ENCODE results near the gene PNPLA3.

Gene PNPLA3

DNA sequence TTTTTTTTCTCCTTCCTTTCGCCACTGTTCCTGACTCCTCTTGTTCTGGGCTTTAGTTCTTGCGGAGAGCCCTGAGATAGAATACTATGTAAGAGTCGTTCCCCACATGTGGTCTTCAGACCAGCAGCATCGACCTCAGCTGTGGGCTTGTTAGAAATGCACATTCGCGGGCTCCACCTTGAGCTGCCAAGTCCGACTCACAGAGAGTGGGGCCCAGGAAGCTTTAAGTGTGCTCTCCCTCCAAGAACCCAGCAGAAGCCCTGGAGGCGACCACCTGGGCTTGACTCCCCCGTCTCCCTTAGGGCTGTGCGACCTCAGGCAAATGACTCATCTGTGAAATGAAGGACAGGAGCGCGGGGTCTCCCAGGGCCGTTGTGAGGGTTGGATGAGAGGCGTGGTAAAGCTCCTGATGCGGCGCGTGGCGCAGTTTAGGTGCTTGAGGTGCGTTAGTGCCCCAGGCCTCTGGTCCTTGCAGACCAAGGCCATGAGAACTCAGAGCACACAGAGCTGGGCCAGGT is 50.5 kb downstream of the PNPLA3 start:
- TF ChIP-seq CTCF (IDR thresholded peaks at IDR 0.05; ENCODE audit: low read depth, low read length, missing control alignments), result no peak
- H3K4me3 ChIP-seq (ENCODE audit: low read depth, low read length), result no peak overlapping the region
- DNase-seq (ENCODE audit: low read depth), result no peak

- no peak overlapping the region for H3K4me3 ChIP-seq (ENCODE audit: low read depth, low read length)
- DNase-seq (ENCODE audit: low read depth), result no peak
- TF ChIP-seq CTCF (IDR thresholded peaks at IDR 0.05; ENCODE audit: low read depth, low read length, missing control alignments), result no peak
Measured at GRCh38 chr22:43975041-43975440, 51.4 kb downstream of the PNPLA3 start.

- no peak for TF ChIP-seq CTCF (IDR thresholded peaks at IDR 0.05; ENCODE audit: low read depth, low read length, missing control alignments)
- no peak for DNase-seq (ENCODE audit: low read depth)
Measured at GRCh38 chr22:43976861-43977795, 53.5 kb downstream of the PNPLA3 start.

GRCh38 chr22:43978558-43978957 is 55.0 kb downstream of the PNPLA3 start:
- DNase-seq (ENCODE audit: low read depth), result no peak
- no peak for TF ChIP-seq CTCF (IDR thresholded peaks at IDR 0.05; ENCODE audit: low read depth, low read length, missing control alignments)
- no peak overlapping the region for H3K4me3 ChIP-seq (ENCODE audit: low read depth, low read length)

More at GRCh38 chr22:43976861-43977795, 53.5 kb downstream of the PNPLA3 start:
- no peak overlapping the region for H3K4me3 ChIP-seq (ENCODE audit: low read depth, low read length)

DNA sequence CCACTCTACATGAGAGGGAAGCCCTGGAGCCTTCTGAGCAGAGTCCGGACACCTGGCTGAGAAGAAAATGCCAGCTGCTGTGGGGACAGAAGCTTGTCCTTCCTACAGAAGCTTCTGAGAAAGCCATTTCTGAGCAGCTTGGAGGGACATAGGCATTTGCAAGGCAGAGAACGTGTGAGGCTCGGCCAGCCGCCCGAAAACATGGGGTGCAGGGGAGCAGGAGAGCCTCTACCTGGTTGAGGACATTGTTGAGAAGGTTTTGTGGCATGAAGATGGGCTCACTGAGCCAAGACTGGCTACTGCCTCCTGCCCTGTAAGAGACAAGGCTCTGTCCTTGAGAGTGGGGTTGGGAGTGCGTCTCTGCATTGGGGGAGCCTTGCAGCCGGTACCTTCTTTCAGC is 57.0 kb downstream of the PNPLA3 start:
- no peak overlapping the region for H3K4me3 ChIP-seq (ENCODE audit: low read depth, low read length)
- no peak for DNase-seq (ENCODE audit: low read depth)
- TF ChIP-seq CTCF (IDR thresholded peaks at IDR 0.05; ENCODE audit: low read depth, low read length, missing control alignments), result no peak

DNA sequence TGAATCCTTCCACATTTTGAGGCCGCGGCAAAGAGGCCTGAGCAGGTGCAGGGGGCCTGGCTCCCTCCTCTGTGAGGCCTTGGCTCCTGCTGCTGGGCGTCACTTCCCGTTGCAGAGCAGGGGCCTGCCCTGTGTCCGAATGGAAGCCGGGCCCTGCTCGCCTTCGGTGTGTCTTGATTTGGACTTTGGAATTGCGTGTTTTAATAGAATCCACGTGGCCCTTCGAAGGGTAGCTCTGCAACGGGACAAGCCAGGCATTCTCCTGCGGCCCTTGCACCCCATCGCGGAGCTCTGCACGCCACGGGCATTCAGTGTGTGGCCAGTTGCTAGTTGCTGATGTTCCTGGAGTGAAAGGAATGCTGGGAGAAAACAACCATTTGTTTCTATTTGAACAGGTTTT is 57.4 kb downstream of the PNPLA3 start:
- TF ChIP-seq CTCF (IDR thresholded peaks at IDR 0.05; ENCODE audit: low read depth, low read length, missing control alignments), result no peak
- H3K4me3 ChIP-seq (ENCODE audit: low read depth, low read length), result no peak overlapping the region
- no peak for DNase-seq (ENCODE audit: low read depth)
